KMS-11 (cell line): ENCODE measurements around the gene CBFA2T2.

Experiments
- H2AFZ ChIP-seq: fragments of 200-600 bp; sonication (generic); 2 replicates; pipeline ENCODE4 v1.6.1; 2016; ENCODE audit warnings: antibody characterized with exemption, mixed run types, low read depth
- H3K27ac ChIP-seq: fragments of 200-600 bp; sonication (generic); 2 replicates; pipeline ENCODE4 v1.6.1; 2016; ENCODE audit warnings: mild to moderate bottlenecking, mixed run types
- H3K27me3 ChIP-seq: fragments of 200-600 bp; sonication (generic); 2 replicates; pipeline ENCODE4 v1.6.1; 2017; ENCODE audit warnings: mild to moderate bottlenecking, low read depth, mixed run types, moderate library complexity; ENCODE audit not compliant: insufficient read depth
- H3K36me3 ChIP-seq: fragments of 200-600 bp; sonication (generic); 2 replicates; pipeline ENCODE4 v1.6.1; 2017; ENCODE audit warnings: mild to moderate bottlenecking, mixed run types; ENCODE audit not compliant: insufficient read depth
- H3K4me1 ChIP-seq: fragments of 200-600 bp; sonication (generic); 2 replicates; pipeline ENCODE4 v1.6.1; 2016; ENCODE audit warnings: mild to moderate bottlenecking, low read depth, mixed run types; ENCODE audit not compliant: poor library complexity, severe bottlenecking
- H3K4me2 ChIP-seq: fragments of 200-600 bp; sonication (generic); 2 replicates; pipeline ENCODE4 v1.7.0; 2016; ENCODE audit warnings: mild to moderate bottlenecking, mixed run types
- H3K4me3 ChIP-seq: fragments of 200-600 bp; sonication (generic); IDR thresholded peaks from 2 replicates; pipeline ENCODE4 v1.6.1; 2017; ENCODE audit warnings: low read depth, low read length, mixed read lengths; ENCODE audit not compliant: insufficient read depth
- H3K79me2 ChIP-seq: fragments of 200-600 bp; sonication (generic); 2 replicates; pipeline ENCODE4 v1.6.1; 2016; ENCODE audit warnings: low read depth, mixed run types; ENCODE audit not compliant: insufficient read depth
- H3K9ac ChIP-seq: fragments of 200-600 bp; sonication (generic); 2 replicates; pipeline ENCODE4 v1.6.1; 2016; ENCODE audit warnings: mild to moderate bottlenecking, mixed run types
- H4K20me1 ChIP-seq: fragments of 200-600 bp; sonication (generic); 2 replicates; pipeline ENCODE4 v1.6.1; 2016; ENCODE audit warnings: mild to moderate bottlenecking, mixed run types; ENCODE audit not compliant: insufficient read depth
- TF ChIP-seq, protein P1 (sequence below): fragments of 200-600 bp; sonication (generic); conservative IDR thresholded peaks from 2 replicates; pipeline ENCODE4 v1.6.1; 2017; ENCODE audit warnings: low read depth, mild to moderate bottlenecking, antibody characterized with exemption, low read length, moderate library complexity, mixed read lengths

The CBFA2T2 gene

DNA sequence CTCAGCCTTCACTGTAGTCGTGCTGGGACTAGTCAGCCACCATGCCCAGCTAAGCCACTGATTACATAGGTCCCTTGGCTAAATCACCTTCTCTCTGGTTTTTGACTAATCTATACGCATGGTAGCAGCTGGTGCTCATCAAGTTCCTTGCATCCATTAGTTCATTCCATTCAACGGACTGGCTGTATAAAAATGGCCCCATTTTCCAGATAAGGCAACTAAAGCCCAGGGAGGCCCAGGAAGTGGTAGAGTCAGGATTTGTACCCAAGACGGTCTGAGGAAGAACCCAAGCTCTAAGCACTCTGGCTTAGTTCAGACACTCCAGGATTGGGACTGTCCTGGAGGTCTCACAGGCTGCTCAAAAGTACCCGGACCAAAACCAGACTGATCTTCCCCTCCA, 191.4 kb downstream of the CBFA2T2 start:
- TF ChIP-seq, protein P1, sequence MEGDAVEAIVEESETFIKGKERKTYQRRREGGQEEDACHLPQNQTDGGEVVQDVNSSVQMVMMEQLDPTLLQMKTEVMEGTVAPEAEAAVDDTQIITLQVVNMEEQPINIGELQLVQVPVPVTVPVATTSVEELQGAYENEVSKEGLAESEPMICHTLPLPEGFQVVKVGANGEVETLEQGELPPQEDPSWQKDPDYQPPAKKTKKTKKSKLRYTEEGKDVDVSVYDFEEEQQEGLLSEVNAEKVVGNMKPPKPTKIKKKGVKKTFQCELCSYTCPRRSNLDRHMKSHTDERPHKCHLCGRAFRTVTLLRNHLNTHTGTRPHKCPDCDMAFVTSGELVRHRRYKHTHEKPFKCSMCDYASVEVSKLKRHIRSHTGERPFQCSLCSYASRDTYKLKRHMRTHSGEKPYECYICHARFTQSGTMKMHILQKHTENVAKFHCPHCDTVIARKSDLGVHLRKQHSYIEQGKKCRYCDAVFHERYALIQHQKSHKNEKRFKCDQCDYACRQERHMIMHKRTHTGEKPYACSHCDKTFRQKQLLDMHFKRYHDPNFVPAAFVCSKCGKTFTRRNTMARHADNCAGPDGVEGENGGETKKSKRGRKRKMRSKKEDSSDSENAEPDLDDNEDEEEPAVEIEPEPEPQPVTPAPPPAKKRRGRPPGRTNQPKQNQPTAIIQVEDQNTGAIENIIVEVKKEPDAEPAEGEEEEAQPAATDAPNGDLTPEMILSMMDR, result no peak
- peak overlapping the region; percentile 23; the same call in 1 of the 2 replicates for H3K4me2 ChIP-seq
- peak overlapping the region; percentile 18; the same call in 1 of the 2 replicates for H3K27ac ChIP-seq

DNA sequence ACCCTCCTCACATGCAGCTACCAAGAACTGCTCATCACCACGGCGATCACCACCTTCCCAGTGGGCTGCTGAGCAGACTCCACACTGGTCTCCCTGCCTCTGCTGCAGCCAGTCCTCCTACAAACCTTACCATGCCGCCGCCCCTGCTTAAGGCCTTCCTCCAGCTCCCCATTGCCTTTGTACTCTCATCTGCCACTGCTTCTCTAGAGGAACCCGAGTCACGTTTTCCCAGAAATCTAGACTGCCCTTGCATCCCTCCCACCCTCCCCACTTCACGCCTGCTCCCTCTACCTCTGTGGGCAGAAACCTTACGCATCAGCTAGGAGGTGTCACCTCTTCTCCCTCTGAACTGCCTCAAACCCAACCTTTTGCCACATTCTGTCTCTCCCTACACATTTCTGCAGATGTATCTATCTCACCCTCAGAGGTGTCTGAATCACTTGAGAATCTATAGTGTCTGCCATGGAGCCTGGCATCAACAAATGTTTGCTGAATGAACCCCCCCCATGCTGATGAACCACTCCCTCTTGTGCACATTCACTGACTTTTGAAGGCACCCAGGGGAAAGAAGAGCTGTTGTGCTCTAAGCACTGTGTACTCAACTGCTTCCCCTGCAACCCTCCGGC, 191.9 kb downstream of the CBFA2T2 start:
- H4K20me1 ChIP-seq, result peaks cover 19% of the 10 kb centered on the region
- H2AFZ ChIP-seq, result no peak overlapping the region
- H3K27me3 ChIP-seq, result no peaks in the 10 kb centered on the region
- no peak overlapping the region for H3K4me3 ChIP-seq
- H3K27ac ChIP-seq, result no peak overlapping the region; the same call in 1 of the 2 replicates
- H3K4me2 ChIP-seq, result no peak overlapping the region; the same call in 1 of the 2 replicates
- H3K36me3 ChIP-seq, result peaks cover 11% of the 10 kb centered on the region
- H3K9ac ChIP-seq, result no peak overlapping the region
- TF ChIP-seq, protein P1, result no peak
- H3K79me2 ChIP-seq, result peaks cover 56% of the 10 kb centered on the region
- H3K4me1 ChIP-seq, result peaks cover 66% of the 10 kb centered on the region

More for the DNA sequence above, 191.4 kb downstream of the CBFA2T2 start:
- Histone ChIP-seq H3K36me3 (peaks cover 11% of the 10 kb centered on the region), H3K4me3 (no peak overlapping the region), H3K79me2 (peaks cover 56% of the 10 kb centered on the region), H4K20me1 (peaks cover 19% of the 10 kb centered on the region), H3K4me1 (peaks cover 63% of the 10 kb centered on the region), H2AFZ (no peak overlapping the region), H3K9ac (no peak overlapping the region), H3K27me3 (no peaks in the 10 kb centered on the region)

DNA sequence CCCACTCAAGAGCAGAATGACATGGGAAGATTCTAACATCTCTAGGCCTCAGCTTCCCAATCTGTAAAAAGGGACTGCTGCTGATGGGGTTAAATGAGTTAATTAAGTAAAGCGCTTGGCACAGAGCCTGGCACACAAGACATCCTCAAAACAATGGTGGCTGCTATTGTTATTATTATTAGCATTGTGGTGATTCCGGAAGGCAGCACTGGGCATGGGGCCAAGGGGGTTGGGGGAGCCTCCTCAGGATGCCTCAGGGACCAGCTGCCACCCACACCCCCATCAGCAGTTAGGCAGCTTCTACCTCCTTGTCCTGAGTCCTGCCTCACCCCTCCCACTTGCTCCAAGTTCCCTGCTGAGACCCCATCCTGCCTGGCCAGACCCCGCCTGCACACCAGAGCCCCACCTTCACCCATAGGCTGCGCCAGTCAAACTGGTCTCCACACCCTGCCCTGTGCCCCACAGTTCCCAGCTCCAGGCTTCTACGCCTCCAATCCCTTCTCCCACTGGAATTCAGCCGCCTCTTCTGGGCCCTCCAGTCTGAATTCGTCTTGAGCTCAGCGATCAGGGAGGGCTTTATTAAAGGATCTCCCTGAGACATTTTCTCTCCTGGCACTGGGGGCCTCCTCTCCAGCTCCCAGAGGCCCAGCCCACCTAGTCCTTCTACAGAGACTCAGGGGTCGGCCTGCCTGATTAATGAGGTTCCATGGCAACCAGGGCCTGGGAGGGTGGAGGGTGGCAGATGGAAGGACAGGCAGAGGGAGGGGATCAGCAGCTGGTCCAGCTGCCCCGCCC, 194.8 kb downstream of the CBFA2T2 start:
- H3K79me2 ChIP-seq, result peaks cover 56% of the 10 kb centered on the region
- TF ChIP-seq, protein P1, result no peak
- H4K20me1 ChIP-seq, result peaks cover 19% of the 10 kb centered on the region
- no peaks in the 10 kb centered on the region for H3K27me3 ChIP-seq
- H3K9ac ChIP-seq, result peak overlapping the region; percentile 72; the same call in 1 of the 2 replicates
- H2AFZ ChIP-seq, result no peak overlapping the region
- H3K4me2 ChIP-seq, result peak overlapping the region; percentile 91
- peaks cover 78% of the 10 kb centered on the region for H3K4me1 ChIP-seq
- peak overlapping the region; percentile 67; the same call in 1 of the 2 replicates for H3K27ac ChIP-seq
- 0 out of 2 replicates have a peak, but pooled peaks cover 4% of the 10 kb centered on the region for H3K36me3 ChIP-seq
- H3K4me3 ChIP-seq, result no peak overlapping the region

DNA sequence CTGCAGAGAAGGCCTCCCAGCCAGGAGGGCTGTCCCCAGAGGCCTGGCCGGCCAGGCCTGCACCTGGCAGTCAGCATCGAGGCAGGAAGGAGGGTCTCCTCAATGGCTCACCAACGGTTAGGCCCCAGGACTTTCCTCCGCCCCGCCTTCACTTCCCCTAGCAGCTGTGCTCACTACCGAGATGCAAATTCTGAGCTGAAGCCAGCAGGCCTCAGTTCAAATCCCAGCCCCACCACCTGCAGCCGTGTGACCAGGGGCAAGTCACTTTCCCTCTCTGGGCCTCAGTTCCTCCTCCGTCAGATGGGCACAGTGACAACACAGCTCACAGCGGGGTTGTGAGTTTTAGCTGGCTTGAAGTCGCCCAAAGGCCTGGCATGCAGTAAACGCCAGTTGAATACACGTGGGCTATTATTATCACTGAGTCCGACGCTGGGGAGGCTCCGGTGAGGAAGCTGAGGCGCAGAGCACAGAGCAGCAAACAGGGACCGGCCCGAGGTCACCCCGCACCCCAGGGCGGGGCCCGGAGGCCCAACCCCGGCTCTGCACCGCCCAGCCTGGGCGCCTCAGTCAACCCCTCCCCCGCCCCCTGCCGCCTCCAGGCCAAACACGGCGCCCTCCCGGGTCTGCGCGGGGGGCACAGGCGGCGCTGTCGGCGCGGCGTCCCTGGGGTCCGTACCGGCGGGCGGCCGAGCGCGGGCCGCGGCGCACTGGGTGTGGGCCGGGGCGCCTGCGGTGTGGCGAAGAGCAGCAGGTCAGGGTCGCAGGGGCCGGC, 195.6 kb downstream of the CBFA2T2 start:
- peaks cover 70% of the 10 kb centered on the region for H3K4me1 ChIP-seq

More for the DNA sequence above, 195.6 kb downstream of the CBFA2T2 start:
- peaks cover 50% of the 10 kb centered on the region for H3K79me2 ChIP-seq
- H3K9ac ChIP-seq, result peak overlapping the region; percentile 72; the same call in 1 of the 2 replicates
- no peaks in the 10 kb centered on the region for H3K27me3 ChIP-seq
- peak overlapping the region; percentile 91 for H3K4me2 ChIP-seq
- no peaks in the 10 kb centered on the region for H3K36me3 ChIP-seq
- H3K27ac ChIP-seq, result peak overlapping the region; percentile 67
- H4K20me1 ChIP-seq, result peaks cover 19% of the 10 kb centered on the region
- H3K4me3 ChIP-seq, result no peak overlapping the region
- peak overlapping the region; percentile 32; the same call in 1 of the 2 replicates for H2AFZ ChIP-seq
- TF ChIP-seq, protein P1, result no peak
